NT2/D1 (cell line): ENCODE data around the gene MAGI2.

Experiments used
- DNase-seq: peaks from one replicate; pipeline ENCODE4 v3.0.0-alpha.2; 2011; ENCODE audit warnings: low read depth, low spot score
- H3K27me3 ChIP-seq: 2 replicates; pipeline ENCODE4 v1.6.0; 2011; ENCODE audit warnings: mild to moderate bottlenecking; ENCODE audit not compliant: insufficient read length, insufficient read depth
- H3K36me3 ChIP-seq: 2 replicates; pipeline ENCODE4 v1.6.1; 2011; ENCODE audit warnings: mild to moderate bottlenecking, low read length, mixed read lengths; ENCODE audit not compliant: insufficient read depth, insufficient read length
- H3K4me1 ChIP-seq: 2 replicates; pipeline ENCODE4 v1.5.1; 2011; ENCODE audit not compliant: insufficient read depth, insufficient read length
- H3K4me3 ChIP-seq: 2 replicates; pipeline ENCODE4 v1.5.1; 2011; ENCODE audit warnings: low read depth; ENCODE audit not compliant: insufficient read length
- H3K9ac ChIP-seq: 2 replicates; pipeline ENCODE4 v1.6.0; 2011; ENCODE audit warnings: low read depth; ENCODE audit not compliant: insufficient read length
- H3K9me3 ChIP-seq: 2 replicates; pipeline ENCODE4 v1.5.1; 2011; ENCODE audit warnings: mild to moderate bottlenecking, low read length; ENCODE audit not compliant: insufficient read depth
- SUZ12 ChIP-seq: IDR thresholded peaks from 2 replicates; pipeline ENCODE4 v1.6.1; 2011; ENCODE audit not compliant: insufficient read length, insufficient read depth; ENCODE audit errors: extremely low read depth
- YY1 ChIP-seq: IDR thresholded peaks from 2 replicates; pipeline ENCODE4 v1.6.1; 2011; ENCODE audit not compliant: insufficient read length, insufficient read depth
- ZNF274 ChIP-seq: IDR thresholded peaks from 2 replicates; pipeline ENCODE4 v1.6.1; 2011; ENCODE audit warnings: mild to moderate bottlenecking, low read depth, low read length

The MAGI2 gene

DNA sequence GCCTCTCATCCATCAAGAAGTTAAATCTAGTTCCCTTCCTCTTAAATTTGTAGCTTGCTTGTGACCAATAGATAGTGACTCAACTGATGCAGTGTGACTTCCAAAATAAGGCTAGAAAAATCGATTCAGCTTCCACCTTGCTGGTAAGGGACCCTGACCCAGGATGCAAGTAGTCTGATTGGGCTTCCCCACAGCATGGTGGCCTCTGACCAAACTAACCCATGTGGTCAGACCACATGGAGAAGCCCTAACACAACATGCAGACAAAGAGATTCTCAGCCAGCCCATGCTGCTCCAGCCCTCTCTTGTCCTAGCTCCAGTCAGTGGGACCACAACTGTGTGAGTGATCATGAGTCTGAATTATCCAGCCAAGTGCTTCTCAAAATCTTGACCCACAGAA is 710.8 kb downstream of the MAGI2 start:
- Histone ChIP-seq H3K4me3 (no peak overlapping the region), H3K9ac (no peak overlapping the region), H3K9me3 (no peaks in the 10 kb centered on the region), H3K27me3 (no peaks in the 10 kb centered on the region), H3K36me3 (no peaks in the 10 kb centered on the region), H3K4me1 (no peaks in the 10 kb centered on the region)
- DNase-seq, result no peak
- no peak for TF ChIP-seq YY1
- TF ChIP-seq SUZ12, result no peak
- no peak for TF ChIP-seq ZNF274

DNA sequence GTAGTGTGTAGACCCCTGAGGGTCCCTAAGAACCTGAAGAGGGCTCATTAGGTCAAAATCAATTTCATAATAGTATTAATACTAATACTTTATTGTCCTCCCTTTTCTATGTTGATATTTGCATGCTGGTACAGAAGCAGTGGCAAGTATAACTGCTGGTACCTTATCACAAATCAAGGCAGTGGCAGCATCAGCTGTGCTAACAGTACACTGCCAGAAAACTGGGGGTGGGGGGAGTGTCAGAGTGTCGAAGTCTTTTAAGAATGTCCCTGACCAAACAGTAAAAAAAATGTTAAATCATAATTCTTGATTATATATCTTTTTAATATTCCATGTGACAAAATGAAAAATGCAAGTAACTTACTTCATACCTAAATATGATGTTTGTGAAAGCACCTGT is 716.9 kb downstream of the MAGI2 start:
- no peaks in the 10 kb centered on the region for H3K27me3 ChIP-seq
- DNase-seq, result no peak
- TF ChIP-seq ZNF274, result no peak
- TF ChIP-seq SUZ12, result no peak
- no peak for TF ChIP-seq YY1
- H3K9me3 ChIP-seq, result no peaks in the 10 kb centered on the region
- no peaks in the 10 kb centered on the region for H3K36me3 ChIP-seq
- H3K4me1 ChIP-seq, result no peaks in the 10 kb centered on the region
- no peak overlapping the region for H3K9ac ChIP-seq
- no peak overlapping the region for H3K4me3 ChIP-seq

DNA sequence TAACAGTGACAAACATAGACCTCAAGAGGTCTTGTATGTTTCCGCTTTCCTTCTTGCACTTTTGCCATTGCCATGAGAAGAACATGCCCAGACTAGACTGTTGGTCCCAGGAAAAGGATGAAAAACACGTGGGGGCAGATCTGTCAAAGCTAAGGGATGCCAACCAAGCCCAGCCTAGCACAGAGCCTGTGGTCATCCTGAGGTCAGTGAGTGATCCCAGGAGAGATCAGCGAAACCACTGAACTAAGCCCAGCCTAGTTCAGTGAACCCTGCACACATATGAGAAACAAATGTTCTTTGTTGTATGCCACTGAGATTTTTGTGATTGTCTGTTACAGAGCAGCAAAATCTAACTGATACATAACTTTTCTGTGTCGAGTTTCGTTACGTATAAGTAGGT is 718.8 kb downstream of the MAGI2 start:
- Histone ChIP-seq H3K27me3 (no peaks in the 10 kb centered on the region), H3K4me3 (no peak overlapping the region), H3K9me3 (no peaks in the 10 kb centered on the region), H3K36me3 (no peaks in the 10 kb centered on the region), H3K9ac (no peak overlapping the region), H3K4me1 (no peaks in the 10 kb centered on the region)
- DNase-seq, result no peak
- TF ChIP-seq SUZ12 (no peak), YY1 (no peak), ZNF274 (no peak)

DNA sequence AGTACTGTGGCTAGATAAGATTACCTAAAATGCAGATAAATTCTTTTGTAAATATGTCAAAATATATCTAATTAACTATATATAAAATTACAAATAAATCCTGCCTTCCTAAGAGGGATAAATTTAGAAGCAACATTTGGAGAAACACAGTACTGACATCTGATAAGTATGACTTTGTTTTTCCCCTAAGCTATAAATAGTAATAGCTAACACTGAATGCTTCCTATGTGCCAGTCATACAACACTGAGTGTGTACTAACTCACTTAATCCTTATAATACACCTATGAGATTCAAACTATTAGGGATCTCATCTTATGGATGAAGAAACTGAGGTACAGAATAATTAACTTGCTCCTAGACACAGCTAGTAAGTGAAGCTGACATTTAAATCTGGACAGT is 733.4 kb downstream of the MAGI2 start:
- no peak for TF ChIP-seq YY1
- no peak for TF ChIP-seq SUZ12
- no peak for TF ChIP-seq ZNF274
- no peaks in the 10 kb centered on the region for H3K4me1 ChIP-seq
- no peaks in the 10 kb centered on the region for H3K9me3 ChIP-seq
- H3K9ac ChIP-seq, result no peak overlapping the region
- H3K4me3 ChIP-seq, result no peak overlapping the region
- H3K36me3 ChIP-seq, result no peaks in the 10 kb centered on the region
- DNase-seq, result no peak
- H3K27me3 ChIP-seq, result no peaks in the 10 kb centered on the region

DNA sequence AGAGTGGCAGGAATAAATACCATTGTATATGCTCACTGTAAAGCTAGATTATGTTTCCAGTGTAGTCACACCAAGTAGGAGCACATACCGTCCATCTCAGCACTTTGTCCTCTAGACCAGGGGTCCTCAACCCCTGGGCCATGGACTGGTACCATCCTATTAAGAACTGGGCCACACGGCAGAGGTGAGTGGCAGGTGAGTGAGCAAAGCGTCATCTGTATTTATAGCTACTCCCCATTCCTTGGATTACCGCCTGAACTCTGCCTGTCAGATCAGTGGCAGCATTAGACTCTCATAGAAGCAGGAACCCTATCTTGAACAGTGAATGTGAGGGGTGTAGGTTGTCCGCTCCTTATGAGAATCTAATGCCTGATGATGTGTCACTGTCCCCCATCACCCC is 735.3 kb downstream of the MAGI2 start:
- DNase-seq, result no peak
- Histone ChIP-seq H3K27me3 (no peaks in the 10 kb centered on the region), H3K4me3 (no peak overlapping the region), H3K36me3 (no peaks in the 10 kb centered on the region), H3K4me1 (no peaks in the 10 kb centered on the region), H3K9me3 (no peaks in the 10 kb centered on the region), H3K9ac (no peak overlapping the region)
- TF ChIP-seq ZNF274 (no peak), SUZ12 (no peak), YY1 (no peak)

DNA sequence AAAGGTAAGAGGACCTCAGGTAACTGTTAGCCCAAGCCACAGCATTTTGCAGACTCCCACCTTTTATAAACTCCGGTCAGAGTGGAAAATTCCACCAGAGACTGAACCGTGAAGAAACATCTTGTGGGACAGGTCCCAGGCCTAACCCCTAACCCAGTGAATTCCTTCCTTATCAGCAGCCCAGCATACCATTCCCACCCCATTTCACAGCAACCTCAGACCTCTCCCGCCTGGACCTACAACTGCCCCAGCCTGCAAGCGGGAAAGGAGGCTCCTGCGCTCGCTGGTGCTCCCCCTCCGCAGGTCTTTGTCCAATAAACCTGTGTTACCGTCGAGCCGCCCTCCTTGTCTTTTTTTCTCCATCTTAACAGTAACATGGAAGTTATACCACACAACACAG is 736.6 kb downstream of the MAGI2 start:
- H3K9ac ChIP-seq, result no peak overlapping the region
- no peaks in the 10 kb centered on the region for H3K9me3 ChIP-seq
- no peak overlapping the region for H3K4me3 ChIP-seq
- no peak for DNase-seq
- H3K27me3 ChIP-seq, result no peaks in the 10 kb centered on the region
- no peaks in the 10 kb centered on the region for H3K36me3 ChIP-seq
- TF ChIP-seq YY1 (no peak), ZNF274 (no peak), SUZ12 (no peak)
- no peaks in the 10 kb centered on the region for H3K4me1 ChIP-seq

DNA sequence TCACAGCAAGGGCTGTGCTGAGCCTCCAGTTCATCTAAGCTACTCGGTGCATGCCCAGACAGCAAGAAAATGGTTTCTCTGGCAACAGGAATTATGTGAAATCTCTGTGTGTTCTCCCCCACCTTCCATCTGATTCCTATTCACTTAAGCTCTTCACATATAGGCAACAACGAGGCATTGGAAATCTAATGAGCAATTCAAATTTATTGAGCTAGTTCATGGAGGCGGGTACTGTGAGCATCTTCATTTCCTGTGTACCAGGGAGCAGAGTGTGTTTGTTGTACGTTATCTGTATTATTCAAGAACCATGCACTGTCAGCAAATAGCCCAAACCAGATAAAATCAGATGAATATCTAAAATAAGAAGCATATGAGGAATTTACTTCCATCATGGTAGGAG is 739.1 kb downstream of the MAGI2 start:
- H3K4me3 ChIP-seq, result no peak overlapping the region
- H3K9me3 ChIP-seq, result no peaks in the 10 kb centered on the region
- H3K9ac ChIP-seq, result no peak overlapping the region
- H3K36me3 ChIP-seq, result no peaks in the 10 kb centered on the region
- H3K27me3 ChIP-seq, result no peaks in the 10 kb centered on the region
- TF ChIP-seq ZNF274 (no peak), YY1 (no peak), SUZ12 (no peak)
- no peak for DNase-seq
- no peaks in the 10 kb centered on the region for H3K4me1 ChIP-seq

DNA sequence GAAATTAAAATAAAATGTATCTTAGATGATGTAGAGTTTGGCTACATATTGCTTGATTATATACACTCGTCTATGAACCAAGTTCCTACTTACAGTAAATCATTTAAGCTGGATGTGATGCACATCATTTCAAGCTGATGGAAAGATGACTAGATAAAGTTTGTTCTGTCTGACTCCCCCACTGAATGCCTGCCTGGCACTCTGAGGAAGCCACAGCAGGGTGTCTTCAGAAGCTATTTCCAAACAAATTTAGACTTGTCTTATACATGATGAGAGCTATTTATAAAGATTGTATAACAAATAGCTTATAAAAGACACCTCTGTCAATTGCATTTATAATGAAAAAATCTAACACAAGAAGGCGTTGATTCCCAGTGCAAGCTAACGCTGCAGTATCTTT is 741.4 kb downstream of the MAGI2 start:
- Histone ChIP-seq H3K4me1 (no peaks in the 10 kb centered on the region), H3K27me3 (no peaks in the 10 kb centered on the region), H3K4me3 (no peak overlapping the region), H3K9ac (no peak overlapping the region), H3K36me3 (no peaks in the 10 kb centered on the region), H3K9me3 (no peaks in the 10 kb centered on the region)
- DNase-seq, result no peak
- TF ChIP-seq ZNF274 (no peak), SUZ12 (no peak), YY1 (no peak)
